ENCODE measurements around the gene CLDN12. TPM values are rescaled to one million over a fixed set of nuclear protein-coding genes. Genes with fewer than 3 reads are reported as not detected.

Gene CLDN12
- polyA plus RNA-seq, 3 donors = 0.32 to 0.99 (median 0.60) TPM

DNA sequence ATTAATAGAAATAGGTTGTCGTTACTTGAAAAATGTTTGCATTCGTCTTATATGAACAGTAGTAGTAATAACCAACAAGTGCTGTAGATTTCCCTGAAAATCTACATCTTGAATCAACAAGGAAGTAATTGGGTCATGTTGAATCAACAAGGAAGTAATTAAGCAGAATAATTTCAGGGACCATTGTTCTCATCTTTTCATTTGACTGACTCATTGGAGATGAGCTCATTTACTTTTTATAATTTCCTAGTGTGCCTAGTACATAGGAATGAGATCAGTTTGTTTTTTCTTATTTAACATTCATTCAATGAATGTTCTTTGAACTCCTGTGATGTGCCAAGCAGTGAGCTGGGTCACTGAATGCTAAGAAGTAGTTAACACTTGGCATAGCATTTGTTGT lies 8.2 kb downstream of the CLDN12 start:
- Histone ChIP-seq H3K9ac (ENCODE audit: insufficient read depth, low read length, poor library complexity, severe bottlenecking) (no peak overlapping the region), H3K79me2 (ENCODE audit: insufficient read depth, low read length) (no peaks in the 10 kb centered on the region), H3K9me3 (replicated peaks in 1 of 2; ENCODE audit: control insufficient read depth in 1 of 2, insufficient read depth in 1 of 2, low read length in 2 of 2) (no peaks in the 10 kb centered on the region), H3K4me2 (replicated peaks; ENCODE audit: extremely low read depth, low read length, poor library complexity, severe bottlenecking) (no peak overlapping the region), H4K20me1 (ENCODE audit: insufficient read depth, low read length) (no peaks in the 10 kb centered on the region), H3K27ac (ENCODE audit: low read depth in 1 of 2, low read length in 2 of 2) (no peak overlapping the region), H2AFZ (ENCODE audit: insufficient read depth, low read depth, low read length, poor library complexity, severe bottlenecking) (no peak overlapping the region), H3K4me1 (ENCODE audit: control insufficient read depth in 1 of 2, insufficient read depth in 2 of 2, low read length in 2 of 2) (no peaks in the 10 kb centered on the region), H3K36me3 (replicated peaks in 1 of 2; ENCODE audit: control insufficient read depth in 1 of 2, insufficient read depth in 2 of 2, low read length in 2 of 2) (peaks cover 0 to 6% of the 10 kb centered on the region in 2 donors), H3K4me3 (replicated peaks in 1 of 3; ENCODE audit: low read depth in 2 of 3, low read length in 3 of 3) (no peak overlapping the region), H3K27me3 (ENCODE audit: control insufficient read depth in 2 of 2, insufficient read depth in 2 of 2, low read length in 2 of 2) (no peaks in the 10 kb centered on the region)
- Mint-ChIP-seq H3K36me3 (peaks cover 4 to 10% of the 10 kb centered on the region in 2 donors), H3K9me3 (no peaks in the 10 kb centered on the region), H3K4me3 (no peak overlapping the region), H3K4me1 (no peaks in the 10 kb centered on the region), H3K27ac (no peak overlapping the region), H3K27me3 (ENCODE audit: low read depth in 3 of 3) (peaks cover 0 to 2% (median 0%) of the 10 kb centered on the region in 3 donors)
- no peak for TF ChIP-seq CTCF (IDR thresholded peaks at IDR 0.05)
- DNase-seq = no peak
- intact Hi-C loops (cut with micrococcal nuclease) = no loop called here
- WGBS (ENCODE audit: insufficient coverage) = no CpG with 5 or more reads among the region's 2 CpGs

GRCh38 chr7:90412458-90413184 lies 9.4 kb downstream of the CLDN12 start:
- no peak for TF ChIP-seq CTCF (IDR thresholded peaks at IDR 0.05)
- peaks cover 4 to 9% of the 10 kb centered on the region in 2 donors for H3K36me3 Mint-ChIP-seq
- peak overlapping the region in 1 of 7 donors; percentile 51 for H3K27ac Mint-ChIP-seq
- H3K9me3 Mint-ChIP-seq = peaks cover 0 to 1% (median 0%) of the 10 kb centered on the region in 7 donors
- Histone ChIP-seq H4K20me1 (ENCODE audit: insufficient read depth, low read length) (no peaks in the 10 kb centered on the region), H3K27ac (ENCODE audit: low read depth in 1 of 2, low read length in 2 of 2) (no peak overlapping the region), H3K36me3 (replicated peaks in 1 of 2; ENCODE audit: control insufficient read depth in 1 of 2, insufficient read depth in 2 of 2, low read length in 2 of 2) (peaks cover 0 to 6% of the 10 kb centered on the region in 2 donors), H2AFZ (ENCODE audit: insufficient read depth, low read depth, low read length, poor library complexity, severe bottlenecking) (no peak overlapping the region), H3K4me1 (ENCODE audit: control insufficient read depth in 1 of 2, insufficient read depth in 2 of 2, low read length in 2 of 2) (no peaks in the 10 kb centered on the region), H3K4me3 (replicated peaks in 1 of 3; ENCODE audit: low read depth in 2 of 3, low read length in 3 of 3) (no peak overlapping the region), H3K9ac (ENCODE audit: insufficient read depth, low read length, poor library complexity, severe bottlenecking) (no peak overlapping the region), H3K9me3 (replicated peaks in 1 of 2; ENCODE audit: control insufficient read depth in 1 of 2, insufficient read depth in 1 of 2, low read length in 2 of 2) (no peaks in the 10 kb centered on the region), H3K79me2 (ENCODE audit: insufficient read depth, low read length) (no peaks in the 10 kb centered on the region), H3K27me3 (ENCODE audit: control insufficient read depth in 2 of 2, insufficient read depth in 2 of 2, low read length in 2 of 2) (no peaks in the 10 kb centered on the region), H3K4me2 (replicated peaks; ENCODE audit: extremely low read depth, low read length, poor library complexity, severe bottlenecking) (no peak overlapping the region)
- WGBS (ENCODE audit: insufficient coverage) = 94% methylated on average over 11 of the region's 11 CpGs
- no peak for DNase-seq
- H3K27me3 Mint-ChIP-seq (ENCODE audit: low read depth in 3 of 3) = peaks cover 0 to 2% (median 0%) of the 10 kb centered on the region in 3 donors
- H3K4me3 Mint-ChIP-seq = no peak overlapping the region
- intact Hi-C loops (cut with micrococcal nuclease) = no loop called here
- H3K4me1 Mint-ChIP-seq = no peaks in the 10 kb centered on the region
